Measurements from ENCODE around the gene EPB41L5. TPM values are rescaled to one million over a fixed set of nuclear protein-coding genes. Genes with fewer than 3 reads are reported as not detected.

EPB41L5 gene
- total and polyA plus RNA-seq, 3 donors from 2014 or later = 56.8 to 73.6 (median 62.7) TPM

GRCh38 chr2:120225549-120226065 is 212.7 kb downstream of the EPB41L5 start:
- intact Hi-C loops (cut with DNase I; ENCODE audit: low total_unique reads) = no loop called here
- TF ChIP-seq POLR2A (IDR thresholded peaks at IDR 0.05) (no peak), CTCF (IDR thresholded peaks at IDR 0.05) (no peak)
- no peaks in the 10 kb centered on the region for H3K27me3 ChIP-seq
- DNase-seq = no peak
- H3K4me3 ChIP-seq = no peak overlapping the region
- 86 to 90% methylated on average over 5 to 9 of the region's 9 CpGs for WGBS, 2 donors
- no peaks in the 10 kb centered on the region for H3K36me3 ChIP-seq (ENCODE audit: low read depth, missing control alignments)
- H3K4me1 ChIP-seq = peaks cover 27% of the 10 kb centered on the region
- H3K9me3 ChIP-seq = no peaks in the 10 kb centered on the region
- H3K27ac ChIP-seq = no peak overlapping the region

- H3K36me3 ChIP-seq (ENCODE audit: low read depth, missing control alignments) = no peaks in the 10 kb centered on the region
- no peaks in the 10 kb centered on the region for H3K27me3 ChIP-seq
- H3K4me1 ChIP-seq = peaks cover 27% of the 10 kb centered on the region
- H3K9me3 ChIP-seq = no peaks in the 10 kb centered on the region
- DNase-seq = no peak
- H3K4me3 ChIP-seq = no peak overlapping the region
- peak overlapping the region; percentile 53 to 58 for H3K27ac ChIP-seq
- intact Hi-C loops (cut with DNase I; ENCODE audit: low total_unique reads) = no loop called here
- WGBS, 2 donors = 90 to 95% methylated on average over 8 to 9 of the region's 9 CpGs
- TF ChIP-seq CTCF (IDR thresholded peaks at IDR 0.05) = no peak
- TF ChIP-seq POLR2A (IDR thresholded peaks at IDR 0.05) = no peak
Measured at GRCh38 chr2:120226316-120226715, 213.4 kb downstream of the EPB41L5 start.

- peaks cover 33% of the 10 kb centered on the region for H3K4me1 ChIP-seq
- no peaks in the 10 kb centered on the region for H3K9me3 ChIP-seq
- WGBS, 2 donors = 68 to 81% methylated on average over 15 to 16 of the region's 16 CpGs
- intact Hi-C loops (cut with DNase I; ENCODE audit: low total_unique reads) = no loop called here
- no peaks in the 10 kb centered on the region for H3K27me3 ChIP-seq
- no peak for TF ChIP-seq POLR2A (IDR thresholded peaks at IDR 0.05)
- no peak for TF ChIP-seq CTCF (IDR thresholded peaks at IDR 0.05)
- DNase-seq = peak; percentile 93
- H3K36me3 ChIP-seq (ENCODE audit: low read depth, missing control alignments) = no peaks in the 10 kb centered on the region
- peak overlapping the region; percentile 76 to 84 for H3K27ac ChIP-seq
- H3K4me3 ChIP-seq = no peak overlapping the region
Measured at GRCh38 chr2:120227111-120227991, 214.5 kb downstream of the EPB41L5 start.

- Histone ChIP-seq H3K4me1 (peaks cover 33% of the 10 kb centered on the region), H3K27me3 (no peaks in the 10 kb centered on the region), H3K27ac (peak overlapping the region; percentile 76 to 84), H3K9me3 (no peaks in the 10 kb centered on the region), H3K4me3 (no peak overlapping the region), H3K36me3 (ENCODE audit: low read depth, missing control alignments) (no peaks in the 10 kb centered on the region)
- 59 to 65% methylated on average over 5 of the region's 5 CpGs for WGBS, 2 donors
- DNase-seq = no peak
- TF ChIP-seq POLR2A (IDR thresholded peaks at IDR 0.05) (no peak), CTCF (IDR thresholded peaks at IDR 0.05) (no peak)
- intact Hi-C loops (cut with DNase I; ENCODE audit: low total_unique reads) = no loop called here
Measured at GRCh38 chr2:120228503-120228902, 215.6 kb downstream of the EPB41L5 start.

Small RNA genes within 50 kb of the gene (small RNA-seq; reads per million reads assigned to genes)
- 0 reads per million in 2 donors for gene MTND4LP14
- gene RF00019 = 0 reads per million in 2 donors

Other genes with a start within 250 kb of the EPB41L5 start
- gene TMEM185B, start 210.3 kb downstream of the EPB41L5 start, total RNA-seq = 10 to 100 TPM; 63.4 to 72.5 TPM
- 41.2 TPM for gene TMEM185B, start 210.3 kb downstream of the EPB41L5 start, polyA plus RNA-seq (ENCODE audit: insufficient read depth, low read depth, low replicate concordance)
- gene RALB, start 239.8 kb downstream of the EPB41L5 start, total RNA-seq = 10 to 100 TPM; 88.7 to 91.6 TPM
- gene RALB, start 239.8 kb downstream of the EPB41L5 start, polyA plus RNA-seq (ENCODE audit: insufficient read depth, low read depth, low replicate concordance) = 69.9 TPM

All from testis (tissue), 3 donors.